HG02642 (cell line): ENCODE measurements around the gene PTPRG.

Experiments used
- ATAC-seq: cut with Tn5 transposase; IDR thresholded peaks from one replicate; pipeline ENCODE4 v1.9.1; 2021; ENCODE audit warnings: mild to moderate bottlenecking; ENCODE audit not compliant: unreplicated experiment, poor library complexity

The PTPRG gene

GRCh38 chr3:62253971-62254370, 692.6 kb downstream of the PTPRG start:
- no peak for ATAC-seq

- no peak for ATAC-seq
Observed at GRCh38 chr3:62255758-62256157, 694.4 kb downstream of the PTPRG start.

GRCh38 chr3:62259924-62260323, 698.6 kb downstream of the PTPRG start:
- ATAC-seq: no peak

- ATAC-seq: no peak
Observed at GRCh38 chr3:62260655-62261054, 699.3 kb downstream of the PTPRG start.

GRCh38 chr3:62261121-62261520, 699.8 kb downstream of the PTPRG start:
- ATAC-seq: no peak

- no peak for ATAC-seq
Observed at GRCh38 chr3:62261736-62262135, 700.4 kb downstream of the PTPRG start.

- ATAC-seq: no peak
Observed at GRCh38 chr3:62265528-62265927, 704.2 kb downstream of the PTPRG start.

- ATAC-seq: no peak
Observed at GRCh38 chr3:62266668-62267283, 705.4 kb downstream of the PTPRG start.

GRCh38 chr3:62276658-62277180, 715.3 kb downstream of the PTPRG start:
- ATAC-seq: no peak

GRCh38 chr3:62277450-62277849, 716.1 kb downstream of the PTPRG start:
- no peak for ATAC-seq

GRCh38 chr3:62277986-62278385, 716.6 kb downstream of the PTPRG start:
- no peak for ATAC-seq

- no peak for ATAC-seq
Observed at GRCh38 chr3:62281726-62282125, 720.4 kb downstream of the PTPRG start.

GRCh38 chr3:62284442-62284841, 723.1 kb downstream of the PTPRG start:
- ATAC-seq: no peak

GRCh38 chr3:62287392-62287927, 726.1 kb downstream of the PTPRG start:
- ATAC-seq: no peak

GRCh38 chr3:62289922-62290321, 728.6 kb downstream of the PTPRG start:
- ATAC-seq: no peak

GRCh38 chr3:62293051-62293780, 731.8 kb downstream of the PTPRG start:
- no peak for ATAC-seq

- no peak for ATAC-seq
Observed at GRCh38 chr3:62295571-62295970, 734.2 kb downstream of the PTPRG start.

GRCh38 chr3:62300617-62301016, 739.2 kb downstream of the PTPRG start:
- no peak for ATAC-seq

GRCh38 chr3:62312201-62312600, 750.8 kb downstream of the PTPRG start:
- ATAC-seq: no peak

GRCh38 chr3:62316525-62316924, 755.2 kb downstream of the PTPRG start:
- ATAC-seq: no peak

GRCh38 chr3:62318365-62318751, 757.0 kb downstream of the PTPRG start:
- ATAC-seq: no peak
